NCI-H1105 (cell line): Measurements from ENCODE around the gene MMP17.

Experiments
- DNase-seq: peaks from one replicate; lab custom pipeline; 2025; lab: John Stamatoyannopoulos, UW

Gene MMP17

DNA sequence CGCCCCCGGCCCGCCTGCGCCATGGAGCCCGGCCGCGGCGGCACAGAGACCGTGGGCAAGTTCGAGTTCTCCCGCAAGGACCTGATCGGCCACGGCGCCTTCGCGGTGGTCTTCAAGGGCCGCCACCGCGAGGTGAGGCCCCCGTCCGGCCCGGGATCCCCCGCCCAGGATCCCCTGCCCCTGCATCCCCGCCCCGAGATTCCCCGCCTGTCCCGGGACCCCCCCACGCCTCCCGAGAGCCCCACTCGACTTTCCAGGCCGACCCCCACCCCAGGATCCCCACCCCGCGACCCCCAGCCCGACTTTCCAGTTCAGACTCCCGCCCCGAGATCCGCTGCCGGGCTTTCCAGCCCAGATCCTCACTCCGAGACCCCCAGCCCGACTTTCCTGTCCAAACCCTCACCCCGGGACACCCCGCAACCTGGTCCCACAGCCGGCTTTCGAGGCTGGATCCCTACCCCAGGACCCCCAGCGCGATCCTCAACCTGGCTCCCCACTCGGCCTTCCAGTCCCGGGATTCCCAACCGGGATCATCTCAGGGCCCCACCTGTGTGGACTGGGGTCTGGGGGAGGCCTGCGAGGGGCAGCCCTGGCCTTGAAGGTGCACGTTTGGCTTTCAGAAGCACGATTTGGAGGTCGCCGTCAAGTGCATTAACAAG, 66.9 kb downstream of the MMP17 start:
- no peak for DNase-seq

DNA sequence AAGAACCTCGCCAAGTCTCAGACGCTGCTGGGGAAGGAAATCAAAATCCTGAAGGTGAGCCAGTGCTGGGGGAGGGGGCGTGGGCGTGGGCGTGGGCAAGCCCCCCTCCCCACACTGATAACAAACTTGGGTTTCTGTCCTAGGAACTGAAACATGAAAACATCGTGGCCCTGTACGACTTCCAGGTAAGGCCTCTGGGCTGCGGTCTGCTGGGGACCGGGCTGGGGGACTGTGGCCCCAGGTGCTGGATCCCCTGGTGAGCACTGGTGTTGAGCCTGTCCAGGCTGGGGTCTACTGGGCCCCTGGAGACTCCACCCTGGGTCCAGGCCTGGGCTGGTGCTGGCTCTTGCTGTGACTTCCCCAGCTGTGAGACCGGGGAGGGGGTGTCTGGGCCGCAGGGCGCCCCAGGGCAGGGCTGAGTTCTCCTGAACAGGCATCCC, 67.5 kb downstream of the MMP17 start:
- DNase-seq: no peak

DNA sequence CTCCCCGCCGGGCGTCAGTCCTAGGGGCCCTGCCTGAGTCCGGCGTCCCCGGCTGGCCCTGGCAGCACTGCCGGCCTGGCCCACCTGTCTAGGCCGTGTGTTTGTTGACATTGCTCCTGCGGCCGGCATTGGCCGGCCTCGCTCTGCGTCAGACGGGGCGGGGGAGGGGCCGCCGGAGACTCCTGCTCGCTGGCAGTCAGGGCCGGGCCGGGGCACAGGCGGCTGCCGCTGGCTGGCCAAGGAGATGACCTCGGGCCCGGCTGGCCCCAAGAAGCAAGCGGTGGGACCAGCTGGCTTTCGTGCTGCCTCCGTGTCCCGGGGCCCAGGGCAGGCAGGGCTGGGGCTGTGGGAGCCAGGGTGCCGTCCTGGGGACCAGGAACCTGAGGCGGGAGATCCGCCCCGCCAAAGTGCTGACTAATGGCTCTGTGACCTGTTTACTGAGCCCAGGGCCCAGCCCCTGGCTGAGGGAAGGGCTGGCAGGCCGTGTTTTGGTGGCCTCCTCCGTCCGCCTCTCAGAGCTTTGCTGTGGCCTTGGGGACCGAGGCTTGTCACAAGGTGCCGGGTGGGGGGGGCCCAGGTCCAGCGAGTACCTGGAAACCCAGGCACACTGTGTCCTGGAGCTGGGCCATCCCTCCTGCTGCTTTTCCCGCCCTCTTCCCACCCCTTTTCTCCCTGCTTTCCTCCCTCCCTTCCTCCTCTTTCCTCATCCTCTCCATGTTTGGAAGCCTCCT, 68.1 kb downstream of the MMP17 start:
- DNase-seq: peak; percentile 60

DNA sequence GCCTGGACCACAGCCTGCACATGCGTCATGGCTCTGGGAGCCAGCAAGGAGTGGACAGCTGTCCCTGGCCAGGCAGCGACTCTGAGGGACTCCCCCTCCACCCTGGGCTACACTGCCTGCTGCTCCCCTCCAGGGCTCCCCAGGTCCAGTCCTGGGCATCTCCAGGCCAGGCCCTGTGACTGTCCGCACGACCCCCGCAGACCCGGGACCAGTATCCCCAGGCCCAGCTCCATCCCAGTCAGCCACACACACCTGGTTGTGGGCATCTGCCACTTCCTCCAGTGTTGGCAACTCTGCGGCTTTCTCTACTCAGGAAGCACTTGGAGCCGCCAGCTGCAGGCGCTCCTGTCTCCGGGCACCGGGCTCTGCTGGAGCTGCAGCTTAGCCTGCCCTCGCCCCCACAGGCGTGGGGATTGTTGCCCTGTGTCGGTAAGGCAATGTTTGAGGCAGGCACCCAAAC, 68.6 kb downstream of the MMP17 start:
- DNase-seq: no peak

DNA sequence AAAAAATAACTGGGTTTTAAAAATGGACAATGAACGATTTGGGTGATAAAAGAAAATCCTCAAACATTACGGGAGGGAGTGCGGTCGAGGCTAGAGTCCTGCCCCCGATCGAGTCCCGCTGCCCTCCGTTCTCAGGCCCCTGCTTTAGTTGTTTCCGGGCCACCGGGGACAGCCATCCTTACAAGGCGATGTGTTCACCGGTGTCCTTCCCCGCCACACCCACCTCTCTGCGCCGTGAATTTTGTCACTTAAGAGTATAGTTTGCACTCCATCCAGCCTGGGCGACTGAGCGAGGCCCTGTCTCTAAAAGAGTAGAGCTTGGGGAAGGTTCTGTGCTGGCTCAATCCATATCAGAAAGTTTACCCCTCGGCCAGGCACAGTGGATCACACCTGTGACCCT, 69.1 kb downstream of the MMP17 start:
- DNase-seq: no peak

DNA sequence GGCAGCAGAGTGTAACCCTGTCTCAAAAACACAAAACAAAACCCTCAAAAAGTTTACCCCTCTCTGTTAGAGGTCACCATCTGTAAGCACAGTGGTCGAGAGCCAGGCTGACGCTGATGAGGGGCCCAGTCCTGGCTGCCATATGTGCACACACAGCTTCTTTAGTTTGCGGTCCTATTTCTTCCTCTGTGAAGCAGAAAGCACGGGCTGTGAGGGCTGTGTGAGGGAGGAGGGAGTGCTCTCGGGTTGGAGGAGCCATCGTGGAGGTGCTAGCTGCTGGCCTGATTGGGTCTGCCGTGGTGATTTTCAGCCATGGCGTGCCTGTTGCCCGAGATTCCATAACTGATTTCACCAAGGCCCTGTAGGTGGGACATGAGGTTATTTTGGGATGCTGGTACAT, 69.7 kb downstream of the MMP17 start:
- no peak for DNase-seq

DNA sequence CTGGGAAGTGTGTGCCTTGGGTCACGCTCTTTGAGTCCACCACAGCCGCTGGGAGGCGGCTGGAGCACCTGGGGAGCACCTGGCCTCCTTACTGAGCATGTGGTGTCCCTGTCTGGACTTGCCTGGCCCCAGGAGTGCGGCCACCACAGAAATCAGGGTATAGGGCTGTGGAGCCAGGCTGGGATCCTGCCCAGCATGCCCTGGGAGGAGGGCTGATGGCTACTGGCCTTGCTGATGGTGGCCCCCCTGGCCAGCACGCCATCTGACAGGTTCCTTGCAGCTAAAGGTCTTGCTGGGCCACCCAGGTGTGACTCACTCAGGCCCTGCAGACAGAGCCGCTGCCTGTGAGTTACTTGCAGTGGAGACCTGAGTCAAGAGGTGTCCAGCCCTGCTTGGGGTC, 72.2 kb downstream of the MMP17 start:
- DNase-seq: no peak
